Right ventricle myocardium inferior (tissue), 1 donor: Measurements from ENCODE around the gene TMED9. TPM values are rescaled to one million over a fixed set of nuclear protein-coding genes. Genes with fewer than 3 reads are reported as not detected.
"Not testable (repeated sequence)": the region's sequence is repeated elsewhere in the genome, so short reads cannot be mapped to it uniquely, and the experiment has no call there.

ENCODE experiments used
- ATAC-seq: fragments of 200-7000 bp; cut with Tn5 transposase; one replicate; pipeline ENCODE4 v1.9.1; 2020; ENCODE audit warnings: mild to moderate bottlenecking, moderate library complexity
- DNase-seq: peaks from one replicate; pipeline ENCODE4 v3.0.0; 2021; ENCODE audit errors: missing footprints
- intact Hi-C: fragments of 100-400 bp; cut with DNase I; formaldehyde crosslinking; loops from one replicate; pipeline ENCODE4 v1.11.0; 2022
- total RNA-seq: library from RNA; stranded (reverse); fragmentation: NEBNext Ultra II Directional; extraction: Animal tissue kit (Norgen Biotek cat#: 25700); gene quantifications from one replicate; pipeline ENCODE4 v1.2.1, GENCODE V29; 2021
- donor health status: DM: no; HTN: yes; CAD: no; lungs with severe emphysema.

The TMED9 gene
- total RNA-seq, 1 donor from 2014 or later: 75.3 TPM

DNA sequence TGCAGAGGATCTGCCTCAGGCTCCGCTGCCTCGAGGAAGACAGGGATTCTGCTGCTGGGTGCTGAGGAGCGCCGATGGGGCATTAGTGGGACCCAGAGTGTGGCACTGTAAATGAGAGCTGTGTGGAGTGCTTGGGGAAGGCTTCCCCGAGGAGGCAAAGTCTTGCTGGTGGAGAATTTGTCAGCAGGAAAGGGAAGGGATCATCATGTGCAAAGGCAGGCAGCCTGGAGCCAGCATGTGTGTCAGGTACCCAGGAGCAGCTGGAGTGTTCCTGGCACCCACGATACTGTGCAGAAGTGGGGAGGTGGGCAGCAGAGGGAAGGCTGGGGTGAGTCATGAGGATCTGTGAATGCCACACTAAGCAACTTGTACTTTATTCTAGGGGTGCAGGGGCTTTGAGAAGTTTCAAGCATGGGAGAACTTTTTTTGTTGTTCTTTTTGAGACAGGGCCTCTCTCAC is 20.2 kb downstream of the TMED9 start:
- intact Hi-C loops: no loop called here
- ATAC-seq (no peak), DNase-seq (no peak)

DNA sequence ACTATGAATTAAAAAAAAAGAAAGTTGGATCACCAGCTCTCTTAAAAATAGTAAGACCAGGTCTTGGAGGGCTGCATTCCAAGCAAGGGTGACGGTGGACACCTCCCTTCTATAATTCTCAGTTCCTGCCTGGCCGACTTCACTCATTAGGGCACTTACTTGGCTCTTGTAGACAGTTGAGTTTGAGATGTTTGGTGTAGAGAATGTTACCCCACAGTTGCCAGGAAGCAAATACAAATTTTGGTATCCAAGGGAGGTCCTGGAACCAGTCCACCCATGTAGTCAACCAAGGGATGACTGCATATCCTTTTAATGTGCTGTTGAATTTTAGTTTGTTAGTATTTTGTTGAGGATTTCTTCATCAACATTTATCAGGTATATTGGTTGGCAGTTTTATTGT is 28.6 kb downstream of the TMED9 start:
- no peak for ATAC-seq
- intact Hi-C loops: no loop called here
- DNase-seq: no peak

- DNase-seq: not testable (repeated sequence)
These were observed 32.2 kb downstream of the TMED9 start for GRCh38 chr5:177624172-177624571.

GRCh38 chr5:177630186-177630585 is 38.2 kb downstream of the TMED9 start:
- intact Hi-C loops, ATAC-seq, DNase-seq: not testable (repeated sequence)

More at GRCh38 chr5:177624172-177624571, 32.2 kb downstream of the TMED9 start:
- intact Hi-C loops, ATAC-seq: not testable (repeated sequence)

DNA sequence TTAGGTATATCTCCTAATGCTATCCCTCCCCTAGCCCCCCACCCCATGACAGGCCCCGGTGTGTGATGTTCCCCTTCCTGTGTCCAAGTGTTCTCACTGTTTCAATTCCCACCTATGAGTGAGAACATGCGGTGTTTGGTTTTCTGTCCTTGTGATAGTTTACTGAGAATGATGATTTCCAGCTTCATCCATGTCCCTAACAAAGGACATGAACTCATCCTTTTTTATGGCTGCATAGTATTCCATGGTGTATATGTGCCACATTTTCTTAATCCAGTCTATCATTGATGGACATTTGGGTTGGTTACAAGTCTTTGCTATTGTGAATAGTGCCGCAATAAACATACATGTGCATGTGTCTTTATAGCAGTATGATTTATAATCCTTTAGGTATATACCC is 42.9 kb downstream of the TMED9 start:
- DNase-seq, ATAC-seq, intact Hi-C loops: not testable (repeated sequence)

DNA sequence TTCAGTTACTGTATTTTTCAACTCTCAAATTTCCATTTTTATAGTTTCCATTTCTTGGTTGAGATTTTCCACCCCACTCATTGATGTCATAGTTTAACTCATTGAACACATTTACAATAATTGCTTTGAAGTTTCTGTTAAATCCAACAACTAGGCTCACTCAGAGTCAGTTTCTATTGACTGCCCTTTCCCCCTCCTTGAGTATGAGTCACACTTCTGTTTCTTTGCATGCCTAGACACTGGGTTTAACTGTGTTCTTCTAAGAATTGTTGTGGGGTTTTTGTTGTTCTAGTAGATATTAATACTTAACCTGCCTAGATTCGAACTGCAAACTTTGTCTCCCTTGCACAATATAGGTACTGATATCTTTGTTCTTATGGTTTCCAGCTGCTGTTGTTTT is 53.5 kb downstream of the TMED9 start:
- DNase-seq, ATAC-seq, intact Hi-C loops: not testable (repeated sequence)

Other genes with a start within 250 kb of the TMED9 start
- gene LMAN2, start 240.5 kb upstream of the TMED9 start, total RNA-seq: 72.3 TPM
- gene RGS14, start 234.3 kb upstream of the TMED9 start, total RNA-seq: 3.9 TPM
- gene SLC34A1, start 207.8 kb upstream of the TMED9 start, total RNA-seq: not detected
- not detected for gene PFN3, start 191.5 kb upstream of the TMED9 start, total RNA-seq
- gene F12, start 182.6 kb upstream of the TMED9 start, total RNA-seq: not detected
- 18.1 TPM for gene GRK6, start 165.5 kb upstream of the TMED9 start, total RNA-seq
- 1.4 TPM for gene PRR7, start 145.4 kb upstream of the TMED9 start, total RNA-seq
- gene DBN1, start 118.6 kb upstream of the TMED9 start, total RNA-seq: 32.2 TPM
- 43.1 TPM for gene PDLIM7, start 94.6 kb upstream of the TMED9 start, total RNA-seq
- gene DOK3, start 82.4 kb upstream of the TMED9 start, total RNA-seq: 4.4 TPM
- gene DDX41, start 75.2 kb upstream of the TMED9 start, total RNA-seq: 30.1 TPM
- gene FAM193B, start 37.6 kb upstream of the TMED9 start, total RNA-seq: 29.5 TPM
- gene B4GALT7, start 7.9 kb downstream of the TMED9 start, total RNA-seq: 13.2 TPM
- gene FAM153A, start 190.7 kb downstream of the TMED9 start, total RNA-seq: 1.4 TPM